GM13976 (cell line): ENCODE results near the gene TMEM235.

Experiments used
- DNase-seq: peaks from one replicate; pipeline ENCODE4 v3.0.0; 2012; ENCODE audit warnings: low spot score
- in situ Hi-C: fragments of 300-500 bp; cut with MboI; formaldehyde crosslinking; loops from one replicate; pipeline ENCODE4 v1.12.0; 2022; ENCODE audit warnings: low sequenced_read_pairs, mixed read lengths, inconsistent platforms; ENCODE audit not compliant: unreplicated experiment
- TF ChIP-seq, protein P1 (sequence below): IDR thresholded peaks from 2 replicates; pipeline ENCODE4 v1.5.1; 2012; ENCODE audit warnings: borderline replicate concordance, mild to moderate bottlenecking; ENCODE audit not compliant: insufficient read depth; ENCODE audit errors: extremely low read depth, missing control alignments, control extremely low read depth

TMEM235 gene

DNA sequence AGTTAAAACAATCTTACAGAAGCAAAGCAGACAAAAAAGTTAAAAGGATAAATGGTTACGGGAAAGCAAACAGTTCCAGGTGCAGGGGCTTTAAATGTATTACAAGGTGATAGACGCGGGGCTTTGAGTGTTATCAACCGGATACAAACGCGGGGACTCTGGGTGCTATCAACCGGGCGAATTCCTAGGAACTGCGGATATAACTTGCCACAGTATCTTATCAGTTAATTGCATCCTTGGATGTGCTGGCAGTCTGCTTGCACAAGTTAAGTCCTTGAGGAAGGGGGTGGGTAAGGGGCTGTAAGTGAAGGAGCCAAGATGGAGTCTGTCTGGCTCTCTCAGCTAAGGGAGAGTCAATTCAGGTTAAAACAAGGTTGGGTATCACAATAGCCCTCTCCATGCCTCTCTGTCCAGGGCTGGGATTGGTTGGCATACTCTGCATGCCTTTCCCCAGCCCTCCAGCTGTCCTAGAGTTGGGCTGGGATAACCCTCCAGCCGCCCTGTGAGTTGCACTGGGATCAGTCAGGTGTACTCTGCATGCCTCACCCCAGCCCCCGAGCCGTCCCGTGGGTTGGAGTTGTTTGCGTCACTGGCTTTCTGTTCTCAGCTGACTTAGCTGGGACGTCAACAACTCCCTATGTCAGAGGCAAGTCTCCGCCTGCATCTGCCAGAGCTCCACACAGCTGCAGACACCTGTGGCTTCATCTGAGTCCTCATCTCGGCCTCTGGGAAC is 40.9 kb downstream of the TMEM235 start:
- no peak for DNase-seq
- in situ Hi-C loops = no loop called here
- TF ChIP-seq, protein P1, sequence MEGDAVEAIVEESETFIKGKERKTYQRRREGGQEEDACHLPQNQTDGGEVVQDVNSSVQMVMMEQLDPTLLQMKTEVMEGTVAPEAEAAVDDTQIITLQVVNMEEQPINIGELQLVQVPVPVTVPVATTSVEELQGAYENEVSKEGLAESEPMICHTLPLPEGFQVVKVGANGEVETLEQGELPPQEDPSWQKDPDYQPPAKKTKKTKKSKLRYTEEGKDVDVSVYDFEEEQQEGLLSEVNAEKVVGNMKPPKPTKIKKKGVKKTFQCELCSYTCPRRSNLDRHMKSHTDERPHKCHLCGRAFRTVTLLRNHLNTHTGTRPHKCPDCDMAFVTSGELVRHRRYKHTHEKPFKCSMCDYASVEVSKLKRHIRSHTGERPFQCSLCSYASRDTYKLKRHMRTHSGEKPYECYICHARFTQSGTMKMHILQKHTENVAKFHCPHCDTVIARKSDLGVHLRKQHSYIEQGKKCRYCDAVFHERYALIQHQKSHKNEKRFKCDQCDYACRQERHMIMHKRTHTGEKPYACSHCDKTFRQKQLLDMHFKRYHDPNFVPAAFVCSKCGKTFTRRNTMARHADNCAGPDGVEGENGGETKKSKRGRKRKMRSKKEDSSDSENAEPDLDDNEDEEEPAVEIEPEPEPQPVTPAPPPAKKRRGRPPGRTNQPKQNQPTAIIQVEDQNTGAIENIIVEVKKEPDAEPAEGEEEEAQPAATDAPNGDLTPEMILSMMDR = no peak

DNA sequence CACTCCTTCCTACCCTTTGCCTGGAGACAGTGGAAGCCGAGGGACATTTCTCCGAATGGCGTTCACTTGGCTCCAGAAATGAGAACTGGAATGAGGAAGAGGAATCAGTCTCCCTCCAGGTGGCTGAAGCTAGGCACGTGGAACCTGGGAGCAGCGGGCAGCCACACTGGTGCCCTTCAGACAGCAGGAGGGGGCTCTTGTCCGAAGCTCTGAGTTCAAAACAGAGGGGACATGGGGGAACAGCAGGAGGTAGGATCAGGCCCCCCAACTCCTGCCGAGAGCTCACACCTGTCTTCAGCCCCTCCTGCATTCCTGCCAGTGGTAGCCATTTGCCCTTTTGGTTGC is 41.5 kb downstream of the TMEM235 start:
- no peak for DNase-seq
- TF ChIP-seq, protein P1 = no peak
- in situ Hi-C loops = no loop called here

DNA sequence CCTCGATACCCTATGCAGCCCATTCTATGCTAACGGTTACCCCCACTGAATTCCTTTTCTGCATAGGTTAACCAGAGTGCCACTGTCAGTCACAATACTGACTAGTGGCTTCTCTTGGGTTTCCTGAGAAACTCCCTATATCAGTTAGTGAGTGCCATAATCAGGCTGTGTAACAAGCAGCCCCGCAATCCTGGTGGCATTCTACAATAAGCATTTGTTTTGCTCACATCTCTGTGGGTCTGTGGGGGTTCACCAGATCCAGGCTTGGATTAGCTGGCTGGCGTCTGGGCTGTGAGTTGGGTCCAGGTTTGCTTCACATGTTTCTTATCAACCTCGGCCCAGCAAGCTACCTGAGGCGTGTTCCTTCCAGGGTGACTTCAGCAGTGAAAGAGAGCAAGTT is 42.4 kb downstream of the TMEM235 start:
- TF ChIP-seq, protein P1 = no peak
- no peak for DNase-seq
- in situ Hi-C loops = no loop called here

DNA sequence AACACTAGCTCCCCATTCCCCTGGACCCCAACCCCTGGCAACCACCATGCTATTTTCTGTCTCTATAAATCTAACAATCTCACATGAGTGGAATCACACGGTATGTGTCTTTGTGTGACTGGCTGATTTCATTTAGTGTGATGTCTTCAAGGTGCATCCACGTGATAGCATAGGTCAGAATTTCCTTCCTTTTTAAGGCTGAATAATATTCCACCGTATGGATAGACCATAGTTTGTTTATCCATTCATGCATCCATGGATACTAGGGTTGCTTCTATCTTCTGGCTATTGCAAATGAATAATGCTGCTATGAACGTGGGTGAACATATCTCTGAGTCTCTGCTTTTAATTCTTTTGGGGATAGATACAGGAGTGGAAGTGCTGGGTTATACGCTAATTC is 43.9 kb downstream of the TMEM235 start:
- TF ChIP-seq, protein P1 = no peak
- in situ Hi-C loops = no loop called here
- no peak for DNase-seq

DNA sequence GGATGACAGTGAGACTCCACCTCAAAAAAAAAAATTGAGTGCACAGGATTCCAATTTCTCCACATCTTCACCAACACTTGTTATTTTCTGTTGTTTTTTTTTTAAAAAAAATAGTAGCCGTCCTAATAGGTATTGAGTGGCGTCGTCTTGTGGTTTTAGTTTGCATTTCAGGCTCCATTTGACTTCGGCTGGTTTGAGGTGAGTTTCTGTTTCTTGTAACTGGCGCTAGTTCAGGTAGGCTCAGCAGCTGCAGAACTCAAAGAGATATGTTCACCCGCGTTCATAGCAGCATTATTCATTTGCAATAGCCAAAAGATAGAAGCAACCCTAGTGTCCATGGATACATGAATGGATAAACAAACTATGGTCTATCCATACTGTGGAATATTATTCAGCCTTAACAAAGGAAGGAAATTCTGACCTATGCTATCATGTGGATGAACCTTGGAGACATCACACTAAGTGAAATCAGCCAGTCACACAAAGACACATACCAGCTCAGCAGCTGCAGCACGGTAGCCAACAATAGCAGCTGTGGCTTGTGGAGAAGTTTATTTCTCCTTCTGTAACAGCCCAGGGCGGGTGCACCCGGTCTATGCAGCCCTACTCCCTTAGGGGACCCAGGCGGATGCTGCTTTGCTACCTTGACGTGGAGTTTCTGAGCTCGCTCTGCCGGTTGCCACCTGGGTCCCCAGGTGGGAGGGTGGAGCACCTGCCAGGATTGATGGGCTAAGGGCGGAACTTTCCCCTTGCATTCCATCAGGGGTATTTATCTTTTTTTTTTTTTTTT is 44.9 kb downstream of the TMEM235 start:
- TF ChIP-seq, protein P1 = no peak
- in situ Hi-C loops = no loop called here
- DNase-seq = no peak

DNA sequence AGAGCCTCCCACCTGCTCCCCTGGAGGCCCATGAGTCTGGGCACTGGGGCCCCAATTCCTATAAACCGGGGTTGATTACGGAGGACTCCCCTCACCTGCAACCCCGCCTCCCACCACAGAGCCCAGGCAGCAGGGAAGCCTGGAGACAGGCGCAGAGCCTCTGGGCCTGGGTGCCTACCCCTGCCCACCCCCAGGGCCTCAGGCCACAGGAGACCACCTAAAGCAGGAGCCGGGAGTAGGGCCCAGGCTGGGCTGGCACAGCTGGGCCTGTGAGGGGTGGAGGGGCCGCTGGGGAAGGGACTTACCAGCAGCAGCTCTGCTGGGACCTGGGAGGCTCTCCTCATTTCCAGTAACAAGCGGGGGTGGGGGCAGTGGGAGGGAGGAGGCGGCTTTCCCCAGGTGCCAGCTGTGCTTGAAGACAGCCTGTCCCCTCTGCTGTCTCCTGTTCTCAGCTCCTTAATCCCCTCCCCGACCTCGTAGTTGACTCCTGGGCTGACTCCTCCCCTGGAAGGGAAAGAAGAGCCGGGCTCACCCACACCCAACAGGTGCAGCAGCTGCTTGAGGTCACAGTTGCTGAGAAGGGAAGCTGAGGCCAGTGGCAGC is 46.8 kb downstream of the TMEM235 start:
- TF ChIP-seq, protein P1 = no peak
- in situ Hi-C loops = no loop called here
- DNase-seq = no peak
